Testis (tissue), 3 donors: ENCODE measurements around the gene CELF2. TPM values are rescaled to one million over a fixed set of nuclear protein-coding genes. Genes with fewer than 3 reads are reported as not detected.

Experiments
- DNase-seq: peaks from one replicate; pipeline ENCODE4 v3.0.0-alpha.2; 2019
- H3K27ac ChIP-seq, 2 donors: fragments of 200-600 bp; sonication (generic); one replicate each; pipeline ENCODE4 v1.5.1; 2019
- H3K27me3 ChIP-seq: fragments of 200-600 bp; sonication (generic); one replicate; pipeline ENCODE4 v1.5.1; 2019
- H3K36me3 ChIP-seq: fragments of 200-600 bp; sonication (generic); one replicate; pipeline ENCODE4 v1.5.1; 2017; ENCODE audit warnings: low read depth; ENCODE audit errors: missing control alignments
- H3K4me1 ChIP-seq: fragments of 200-600 bp; sonication (generic); one replicate; pipeline ENCODE4 v1.5.1; 2019
- H3K4me3 ChIP-seq, 2 donors: fragments of 200-600 bp; sonication (generic); one replicate each; pipeline ENCODE4 v1.5.1; 2017 to 2019
- H3K9me3 ChIP-seq: fragments of 200-600 bp; sonication (generic); one replicate; pipeline ENCODE4 v1.5.1; 2017
- POLR2A ChIP-seq: fragments of 450-650 bp; IDR thresholded peaks from one replicate; pipeline ENCODE4 v1.6.1; 2017; ENCODE audit warnings: antibody characterized with exemption, mild to moderate bottlenecking, moderate library complexity
- WGBS, 2 donors: methylation state at CpG; one replicate each; pipeline ENCODE4 v1.1.5; 2018; 5-methylcytosine and 5-hydroxymethylcytosine counted together
- intact Hi-C: fragments of 100-400 bp; cut with DNase I; formaldehyde crosslinking; loops from one replicate; pipeline ENCODE4 v1.15.1; 2023; ENCODE audit warnings: low total_unique reads
- polyA plus RNA-seq: library from polyadenylated mRNA; stranded (reverse); fragments of 350-450 nt; fragmentation: Illumina TruSeq; extraction: RNeasy Lipid Tissue Mini Kit (QIAGEN cat#74804); gene quantifications from one replicate; pipeline ENCODE4 v1.2.3, GENCODE V29; 2014; ENCODE audit warnings: low read depth, low replicate concordance; ENCODE audit not compliant: insufficient read depth
- total RNA-seq, 2 donors: library from RNA; depleted of rRNA; stranded (reverse); fragments of >200 nt; gene quantifications; one replicate each; pipeline ENCODE4 v1.2.3, GENCODE V29; 2016
- TF ChIP-seq, protein P1 (sequence below), 3 experiments: fragments of 450-650 bp in 2 of 3; fragments of 200-600 bp in 1 of 3; sonication (generic) in 1 of 3; IDR thresholded peaks; one replicate each; pipeline ENCODE4 v1.5.1; 2016 to 2019; ENCODE audit warnings: antibody characterized with exemption in 3 of 3, mild to moderate bottlenecking in 2 of 3, moderate library complexity in 1 of 3

The CELF2 gene
- total and polyA plus RNA-seq, 3 donors from 2014 or later: 17.5 to 41.6 (median 27.8) TPM

DNA sequence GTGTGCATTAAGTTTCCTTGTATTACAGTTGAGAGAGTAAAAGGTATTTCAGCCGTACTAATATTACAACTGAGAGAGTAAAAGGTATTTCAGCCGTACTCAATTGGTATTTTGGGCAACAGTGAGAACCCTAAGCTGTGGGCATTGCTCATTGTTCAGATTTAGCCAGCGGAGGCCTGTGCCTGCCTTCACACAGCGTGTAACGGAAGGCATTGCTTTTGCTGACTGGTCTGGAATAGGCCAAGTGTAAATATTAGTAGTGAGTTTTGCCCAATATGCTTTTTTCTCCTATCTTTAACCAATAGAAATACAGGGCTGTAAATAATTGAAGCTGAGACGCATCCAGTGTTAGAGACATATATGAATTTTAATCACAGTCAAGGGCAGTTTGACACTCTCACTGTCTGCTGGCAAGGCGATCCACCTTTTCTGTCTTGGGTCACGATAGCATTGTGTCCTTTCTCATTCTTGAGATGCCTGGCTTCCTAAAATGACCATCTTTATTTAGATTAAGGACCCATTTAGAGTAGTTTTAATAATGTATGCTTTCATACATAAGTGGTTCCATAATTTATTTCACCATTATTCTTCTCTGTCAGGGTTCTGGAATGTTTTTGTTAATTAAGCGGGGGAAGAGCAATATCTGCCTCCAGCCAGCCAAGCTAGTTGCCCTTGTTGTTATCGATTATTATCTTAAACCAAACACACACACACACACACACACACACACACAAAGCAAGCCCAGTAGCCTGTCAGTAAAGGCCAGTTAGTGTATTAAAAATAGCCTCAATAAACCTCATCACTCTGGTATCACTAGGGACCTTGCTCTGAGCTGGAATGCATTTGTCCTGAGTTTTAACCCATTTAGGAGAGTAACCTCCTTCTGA lies 130.7 kb downstream of the CELF2 start:
- Histone ChIP-seq H3K4me3 (no peak overlapping the region), H3K27me3 (no peaks in the 10 kb centered on the region), H3K4me1 (peaks cover 9% of the 10 kb centered on the region), H3K36me3 (no peaks in the 10 kb centered on the region), H3K27ac (no peak overlapping the region), H3K9me3 (no peaks in the 10 kb centered on the region)
- intact Hi-C loops: no loop called here
- DNase-seq: no peak
- TF ChIP-seq POLR2A: no peak
- TF ChIP-seq, protein P1, sequence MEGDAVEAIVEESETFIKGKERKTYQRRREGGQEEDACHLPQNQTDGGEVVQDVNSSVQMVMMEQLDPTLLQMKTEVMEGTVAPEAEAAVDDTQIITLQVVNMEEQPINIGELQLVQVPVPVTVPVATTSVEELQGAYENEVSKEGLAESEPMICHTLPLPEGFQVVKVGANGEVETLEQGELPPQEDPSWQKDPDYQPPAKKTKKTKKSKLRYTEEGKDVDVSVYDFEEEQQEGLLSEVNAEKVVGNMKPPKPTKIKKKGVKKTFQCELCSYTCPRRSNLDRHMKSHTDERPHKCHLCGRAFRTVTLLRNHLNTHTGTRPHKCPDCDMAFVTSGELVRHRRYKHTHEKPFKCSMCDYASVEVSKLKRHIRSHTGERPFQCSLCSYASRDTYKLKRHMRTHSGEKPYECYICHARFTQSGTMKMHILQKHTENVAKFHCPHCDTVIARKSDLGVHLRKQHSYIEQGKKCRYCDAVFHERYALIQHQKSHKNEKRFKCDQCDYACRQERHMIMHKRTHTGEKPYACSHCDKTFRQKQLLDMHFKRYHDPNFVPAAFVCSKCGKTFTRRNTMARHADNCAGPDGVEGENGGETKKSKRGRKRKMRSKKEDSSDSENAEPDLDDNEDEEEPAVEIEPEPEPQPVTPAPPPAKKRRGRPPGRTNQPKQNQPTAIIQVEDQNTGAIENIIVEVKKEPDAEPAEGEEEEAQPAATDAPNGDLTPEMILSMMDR (IDR thresholded peaks at IDR 0.05): no peak
- WGBS, 2 donors: 80% methylated on average over 10 of the region's 10 CpGs

DNA sequence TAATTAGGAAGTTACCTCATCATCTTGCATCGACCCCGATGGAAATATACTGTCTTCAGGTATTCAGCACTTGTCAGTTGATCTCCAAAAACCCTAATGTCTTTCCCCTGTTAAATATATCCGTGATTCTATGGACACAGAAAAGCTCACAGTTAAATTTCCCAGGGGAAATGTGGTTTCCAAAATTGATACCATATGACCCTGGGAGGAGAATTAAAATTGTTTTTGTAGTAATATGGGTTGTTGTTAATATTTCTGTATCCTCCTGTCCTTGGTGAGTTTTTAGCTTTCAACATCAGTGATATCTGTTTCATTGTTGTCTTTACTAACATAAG lies 132.1 kb downstream of the CELF2 start:
- Histone ChIP-seq H3K36me3 (no peaks in the 10 kb centered on the region), H3K4me3 (no peak overlapping the region), H3K27me3 (no peaks in the 10 kb centered on the region), H3K9me3 (no peaks in the 10 kb centered on the region), H3K27ac (no peak overlapping the region), H3K4me1 (peaks cover 9% of the 10 kb centered on the region)
- 71 to 87% methylated on average over 3 of the region's 3 CpGs for WGBS, 2 donors
- TF ChIP-seq, protein P1 (IDR thresholded peaks at IDR 0.05): no peak
- TF ChIP-seq POLR2A: no peak
- DNase-seq: no peak
- intact Hi-C loops: no loop called here

DNA sequence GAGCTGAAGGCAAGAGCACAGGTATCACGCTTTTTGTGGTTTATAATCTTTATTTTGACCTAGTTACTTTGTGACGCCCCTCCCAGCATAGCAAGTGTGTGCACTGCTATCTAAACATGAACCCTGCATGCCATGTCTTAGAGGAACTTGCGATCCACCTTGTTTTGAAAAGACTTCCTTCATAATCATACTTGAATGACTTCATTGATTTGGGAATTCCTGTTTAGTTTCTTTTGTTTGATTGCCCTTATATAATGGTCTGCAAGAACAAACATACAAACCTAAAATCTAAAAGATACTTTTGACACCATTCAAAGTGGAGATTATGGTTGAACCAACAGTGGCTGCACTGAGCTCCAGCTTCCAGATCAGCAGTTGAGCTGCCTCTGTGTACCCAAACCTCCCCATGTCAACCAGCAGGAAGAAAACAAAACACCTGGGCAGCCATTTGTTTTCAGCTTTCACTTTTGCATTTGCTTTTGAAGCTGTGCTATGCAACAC lies 132.6 kb downstream of the CELF2 start:
- Histone ChIP-seq H3K4me1 (peaks cover 6% of the 10 kb centered on the region), H3K36me3 (no peaks in the 10 kb centered on the region), H3K9me3 (no peaks in the 10 kb centered on the region), H3K4me3 (no peak overlapping the region), H3K27ac (no peak overlapping the region), H3K27me3 (no peaks in the 10 kb centered on the region)
- intact Hi-C loops: no loop called here
- no peak for TF ChIP-seq POLR2A
- TF ChIP-seq, protein P1 (IDR thresholded peaks at IDR 0.05): no peak
- no peak for DNase-seq
- WGBS, 2 donors: 85% methylated on average over 3 of the region's 3 CpGs

DNA sequence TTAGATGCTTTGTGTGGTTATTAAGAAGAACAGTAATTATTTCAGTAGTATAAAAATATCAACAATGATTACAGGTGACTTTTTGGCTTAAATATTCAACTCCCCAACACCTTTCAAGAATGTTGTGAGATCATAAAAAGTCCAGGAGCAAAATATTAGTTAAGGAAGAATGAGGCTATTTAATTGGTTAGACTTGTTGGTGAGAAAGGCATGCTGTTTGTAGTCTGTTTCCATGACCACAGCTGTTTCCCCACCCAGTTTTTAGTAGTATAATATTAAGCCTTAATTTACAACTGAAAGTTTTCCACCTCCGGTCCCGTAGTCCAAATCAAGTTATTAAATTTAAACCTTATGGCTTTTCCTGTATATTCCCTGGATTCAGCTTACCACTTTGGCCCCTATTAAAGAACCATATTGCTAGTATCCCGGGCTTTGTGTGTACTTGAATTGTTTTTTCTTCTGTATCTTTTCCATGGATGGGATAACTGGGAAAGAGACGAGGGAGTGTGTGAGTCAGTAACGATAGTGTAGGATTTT lies 133.3 kb downstream of the CELF2 start:
- H3K27ac ChIP-seq: no peak overlapping the region
- no peaks in the 10 kb centered on the region for H3K27me3 ChIP-seq
- 76 to 93% methylated on average over 5 of the region's 5 CpGs for WGBS, 2 donors
- no peak overlapping the region for H3K4me3 ChIP-seq
- peaks cover 6% of the 10 kb centered on the region for H3K4me1 ChIP-seq
- intact Hi-C loops: no loop called here
- no peak for DNase-seq
- no peaks in the 10 kb centered on the region for H3K36me3 ChIP-seq
- TF ChIP-seq, protein P1 (IDR thresholded peaks at IDR 0.05): no peak
- TF ChIP-seq POLR2A: no peak
- H3K9me3 ChIP-seq: no peaks in the 10 kb centered on the region
